Thoracic aorta (tissue), 2 donors: ENCODE measurements around the gene NSL1. TPM values are rescaled to one million over a fixed set of nuclear protein-coding genes. Genes with fewer than 3 reads are reported as not detected.

Source experiments
- ATAC-seq: fragments of 150-250 bp; one replicate; pipeline ENCODE4 v1.8.0; 2017; ENCODE audit warnings: low read depth; ENCODE audit not compliant: insufficient number of reproducible peaks, low FRiP score
- DNase-seq: peaks from one replicate; pipeline ENCODE4 v3.0.0-alpha.2; 2020; ENCODE audit warnings: low spot score
- H3K27ac ChIP-seq, 2 donors: fragments of 200-600 bp; sonication (generic); 1 replicate in 1 of 2; 2 replicates in 1 of 2; pipeline ENCODE4 v1.5.1; 2016; ENCODE audit warnings: mild to moderate bottlenecking in 2 of 2, moderate library complexity in 2 of 2
- H3K27me3 ChIP-seq: fragments of 200-600 bp; sonication (generic); replicated peaks from 2 replicates; pipeline ENCODE4 v1.6.0; 2016; ENCODE audit warnings: mild to moderate bottlenecking; ENCODE audit not compliant: insufficient read depth
- H3K36me3 ChIP-seq: fragments of 200-600 bp; sonication (generic); one replicate; pipeline ENCODE4 v1.5.1; 2016
- H3K4me1 ChIP-seq, 2 donors: fragments of 200-600 bp; sonication (generic); 1 replicate in 1 of 2; 2 replicates in 1 of 2; pipeline versions ENCODE4 v1.5.1 to v1.6.0; 2016; ENCODE audit warnings: low read depth in 2 of 2, mild to moderate bottlenecking in 1 of 2; ENCODE audit not compliant: control insufficient read depth in 1 of 2
- H3K4me3 ChIP-seq: fragments of 200-600 bp; sonication (generic); 2 replicates; pipeline ENCODE4 v1.5.1; 2016; ENCODE audit warnings: mild to moderate bottlenecking
- H3K9me3 ChIP-seq: fragments of 200-600 bp; sonication (generic); 2 replicates; pipeline ENCODE4 v1.5.1; 2016
- total RNA-seq, 2 donors: library from RNA; depleted of rRNA; stranded (reverse); fragments of >200 nt; gene quantifications; one replicate each; pipeline versions ENCODE4 v1.1.0 to v1.2.3, GENCODE V29; 2016
- TF ChIP-seq, protein P1 (sequence below): fragments of 200-600 bp; sonication (generic); IDR thresholded peaks from one replicate; pipeline ENCODE4 v1.5.1; 2019; ENCODE audit warnings: antibody characterized with exemption

Gene NSL1
- total RNA-seq, 2 donors from 2014 or later = 43.2 to 44.3 TPM

DNA sequence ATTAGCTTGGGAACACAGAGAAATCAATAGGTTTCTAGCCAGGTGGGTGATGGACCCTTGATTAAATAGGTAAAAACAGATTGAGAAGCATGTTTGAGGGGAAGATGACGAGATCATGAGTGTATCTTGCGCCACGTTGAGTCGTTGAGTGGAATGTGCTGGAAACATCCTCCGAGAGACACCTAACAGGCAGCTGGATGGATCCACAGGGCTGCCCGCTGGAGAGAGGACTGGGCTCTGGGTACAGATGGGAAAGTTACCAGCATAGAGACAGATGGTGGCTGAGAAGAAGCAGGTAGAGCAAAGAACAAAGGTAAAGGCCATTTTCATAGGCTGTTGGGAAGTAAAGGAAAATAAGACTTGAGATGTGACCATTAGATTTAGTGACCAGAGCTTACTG is 107.5 kb downstream of the NSL1 start:
- H3K9me3 ChIP-seq = no peaks in the 10 kb centered on the region
- TF ChIP-seq, protein P1, sequence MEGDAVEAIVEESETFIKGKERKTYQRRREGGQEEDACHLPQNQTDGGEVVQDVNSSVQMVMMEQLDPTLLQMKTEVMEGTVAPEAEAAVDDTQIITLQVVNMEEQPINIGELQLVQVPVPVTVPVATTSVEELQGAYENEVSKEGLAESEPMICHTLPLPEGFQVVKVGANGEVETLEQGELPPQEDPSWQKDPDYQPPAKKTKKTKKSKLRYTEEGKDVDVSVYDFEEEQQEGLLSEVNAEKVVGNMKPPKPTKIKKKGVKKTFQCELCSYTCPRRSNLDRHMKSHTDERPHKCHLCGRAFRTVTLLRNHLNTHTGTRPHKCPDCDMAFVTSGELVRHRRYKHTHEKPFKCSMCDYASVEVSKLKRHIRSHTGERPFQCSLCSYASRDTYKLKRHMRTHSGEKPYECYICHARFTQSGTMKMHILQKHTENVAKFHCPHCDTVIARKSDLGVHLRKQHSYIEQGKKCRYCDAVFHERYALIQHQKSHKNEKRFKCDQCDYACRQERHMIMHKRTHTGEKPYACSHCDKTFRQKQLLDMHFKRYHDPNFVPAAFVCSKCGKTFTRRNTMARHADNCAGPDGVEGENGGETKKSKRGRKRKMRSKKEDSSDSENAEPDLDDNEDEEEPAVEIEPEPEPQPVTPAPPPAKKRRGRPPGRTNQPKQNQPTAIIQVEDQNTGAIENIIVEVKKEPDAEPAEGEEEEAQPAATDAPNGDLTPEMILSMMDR = no peak
- no peak for DNase-seq

DNA sequence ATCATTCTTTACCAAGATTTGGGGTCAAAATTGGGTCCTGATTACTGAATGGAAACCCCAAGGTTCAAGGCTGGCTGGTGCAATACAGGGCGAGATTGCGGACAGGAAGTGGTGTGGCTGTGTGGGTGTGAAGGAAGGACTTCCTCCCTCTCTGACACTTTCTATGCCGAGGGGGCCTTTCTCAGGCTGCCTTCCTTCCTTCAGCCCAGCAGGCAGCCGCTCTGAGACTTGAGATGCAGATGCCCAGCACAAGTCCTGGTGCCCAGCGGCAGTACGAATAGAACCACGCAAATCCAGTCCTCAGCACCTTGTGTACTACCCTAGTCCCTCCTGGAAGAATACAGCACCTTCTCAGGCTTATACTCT is 108.2 kb downstream of the NSL1 start:
- ATAC-seq = no peak

More for the DNA sequence above, 107.5 kb downstream of the NSL1 start:
- no peak for ATAC-seq
- H3K27ac ChIP-seq = no peak overlapping the region
- no peaks in the 10 kb centered on the region for H3K27me3 ChIP-seq
- peaks cover 2% of the 10 kb centered on the region for H3K36me3 ChIP-seq
- H3K4me3 ChIP-seq = no peak overlapping the region
- H3K4me1 ChIP-seq = no peaks in the 10 kb centered on the region

DNA sequence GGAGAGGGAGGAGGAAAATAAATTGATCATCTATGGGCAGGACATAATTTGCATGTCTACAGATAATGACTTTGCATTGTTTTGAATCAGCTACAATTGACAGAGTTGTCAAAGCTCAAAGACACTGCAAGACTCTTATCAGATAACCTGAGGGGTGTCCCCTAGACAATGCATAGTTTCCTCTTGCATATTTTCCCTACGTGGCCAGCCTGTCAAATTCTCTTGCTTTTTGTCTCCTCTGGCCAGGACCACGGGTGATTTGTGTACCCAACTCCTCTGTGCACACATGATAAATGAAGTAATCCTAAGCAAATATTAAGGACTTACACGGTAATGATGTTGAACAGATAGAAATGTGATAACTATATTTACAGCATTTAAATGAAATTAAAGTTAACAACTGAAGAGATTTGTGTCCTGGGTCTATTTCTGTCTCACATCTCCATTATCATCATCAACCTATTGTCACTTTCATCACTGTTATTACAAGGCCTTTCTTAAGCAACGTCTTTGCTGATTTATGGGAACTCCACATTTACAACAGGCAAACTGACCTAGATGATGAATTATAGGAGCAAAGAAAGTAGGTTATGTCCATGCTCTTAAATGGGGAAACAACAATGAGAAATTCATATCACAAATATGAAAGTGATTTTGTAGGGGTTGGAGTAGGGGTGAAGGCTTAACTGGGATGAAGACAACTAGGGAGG is 110.7 kb downstream of the NSL1 start:
- Histone ChIP-seq H3K4me3 (no peak overlapping the region), H3K4me1 (no peaks in the 10 kb centered on the region), H3K9me3 (no peaks in the 10 kb centered on the region), H3K27me3 (no peaks in the 10 kb centered on the region), H3K27ac (no peak overlapping the region), H3K36me3 (no peaks in the 10 kb centered on the region)
- TF ChIP-seq, protein P1 = no peak
- ATAC-seq (no peak), DNase-seq (no peak)

More for the DNA sequence above, 108.2 kb downstream of the NSL1 start:
- Histone ChIP-seq H3K27ac (no peak overlapping the region), H3K9me3 (no peaks in the 10 kb centered on the region), H3K4me3 (no peak overlapping the region), H3K36me3 (peaks cover 2% of the 10 kb centered on the region), H3K27me3 (no peaks in the 10 kb centered on the region), H3K4me1 (no peaks in the 10 kb centered on the region)
- TF ChIP-seq, protein P1 = no peak
- no peak for DNase-seq

DNA sequence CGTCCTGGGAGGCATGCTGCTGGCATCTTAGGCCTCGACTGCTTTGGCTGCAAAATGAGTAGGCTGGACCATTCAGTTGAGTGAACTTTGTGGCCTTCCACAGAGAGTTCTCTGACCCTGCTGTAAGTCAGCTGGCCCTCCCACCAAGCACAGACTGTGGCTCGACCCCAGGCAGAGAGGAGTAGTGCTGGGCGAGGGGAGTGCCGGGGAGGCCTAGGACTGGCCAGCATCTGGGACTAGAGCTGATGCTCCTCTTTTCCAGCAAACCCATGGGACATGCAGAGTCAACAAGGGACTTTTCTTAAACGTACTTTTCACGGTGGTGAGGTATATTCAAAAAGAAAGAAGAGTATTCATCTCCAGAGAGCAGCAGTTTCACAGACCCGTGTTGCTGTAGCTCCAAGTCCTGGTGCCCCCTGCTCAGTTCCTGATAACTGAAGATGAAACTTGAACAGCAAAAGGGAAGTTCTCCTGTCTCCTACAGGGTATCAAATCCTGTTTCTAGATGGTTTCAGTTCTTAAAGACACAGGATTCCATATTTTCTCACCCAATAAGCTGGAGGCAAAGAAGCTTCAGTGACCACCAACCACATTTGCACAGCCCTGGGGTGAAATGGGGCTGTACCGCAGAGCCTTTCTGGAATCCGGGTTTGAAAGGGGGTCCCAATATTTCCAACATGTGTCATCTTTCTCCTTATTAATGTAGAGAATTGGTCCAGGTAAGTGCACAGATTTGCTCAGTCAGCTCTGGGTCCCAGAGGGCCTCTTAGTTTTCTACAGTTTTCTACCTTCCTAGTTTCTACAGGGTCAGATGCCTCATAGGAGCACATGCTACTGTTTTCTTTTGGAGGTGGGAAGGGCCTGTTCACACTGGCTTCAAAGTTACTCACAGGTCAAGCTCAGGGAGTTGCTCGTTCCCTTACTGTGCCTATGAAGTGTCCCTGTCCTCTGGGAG is 112.8 kb downstream of the NSL1 start:
- Histone ChIP-seq H3K4me1 (no peaks in the 10 kb centered on the region), H3K27me3 (no peaks in the 10 kb centered on the region), H3K9me3 (no peaks in the 10 kb centered on the region), H3K27ac (no peak overlapping the region), H3K4me3 (no peak overlapping the region), H3K36me3 (no peaks in the 10 kb centered on the region)
- ATAC-seq (no peak), DNase-seq (no peak)
- TF ChIP-seq, protein P1 = no peak

DNA sequence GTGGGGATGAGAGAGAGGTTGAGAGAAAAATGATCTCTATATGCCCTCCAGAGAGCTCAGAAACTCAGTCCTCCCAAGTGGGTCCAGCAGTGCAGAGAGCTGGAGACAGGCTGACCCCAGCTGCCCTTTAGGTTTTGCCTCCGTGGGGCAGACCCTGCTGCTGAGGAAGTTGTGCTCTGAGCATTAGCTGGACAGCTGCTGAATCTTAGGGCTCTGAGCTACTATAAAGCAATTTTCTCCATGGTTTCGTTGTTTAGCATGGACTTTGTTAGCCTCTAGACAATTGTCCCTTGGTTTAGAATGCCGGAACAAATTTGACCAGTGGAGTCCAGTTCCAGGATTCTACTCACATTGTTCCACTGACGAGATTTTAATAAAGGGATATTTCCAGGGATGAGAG is 114.0 kb downstream of the NSL1 start:
- H3K27me3 ChIP-seq = no peaks in the 10 kb centered on the region
- no peak overlapping the region for H3K4me3 ChIP-seq
- no peaks in the 10 kb centered on the region for H3K9me3 ChIP-seq
- no peaks in the 10 kb centered on the region for H3K4me1 ChIP-seq
- ATAC-seq (no peak), DNase-seq (no peak)
- TF ChIP-seq, protein P1 = no peak
- no peaks in the 10 kb centered on the region for H3K36me3 ChIP-seq
- H3K27ac ChIP-seq = no peak overlapping the region
